ENCODE measurements around the gene LIG3.
A peak's percentile ranks its signal among the peaks of the same experiment; 100 is the strongest.
"Not testable (repeated sequence)": the region's sequence is repeated elsewhere in the genome, so short reads cannot be mapped to it uniquely, and the experiment has no call there.

Gene LIG3

GRCh38 chr17:35022536-35023063, 42.3 kb downstream of the LIG3 start:
- Histone ChIP-seq H3K4me3 (ENCODE audit: severe bottlenecking) (no peak overlapping the region), H3K27ac (ENCODE audit: poor library complexity, severe bottlenecking) (peak overlapping the region; percentile 80), H3K9me3 (ENCODE audit: severe bottlenecking) (no peaks in the 10 kb centered on the region), H3K36me3 (ENCODE audit: low read depth) (peaks cover 44% of the 10 kb centered on the region), H3K27me3 (ENCODE audit: insufficient read depth, poor library complexity, severe bottlenecking) (no peaks in the 10 kb centered on the region), H3K4me1 (ENCODE audit: insufficient read depth, poor library complexity, severe bottlenecking) (peaks cover 19% of the 10 kb centered on the region)
- TF ChIP-seq CTCF (IDR thresholded peaks at IDR 0.05; ENCODE audit: poor library complexity, severe bottlenecking), result no peak
- DNase-seq (ENCODE audit: low spot score) (peak; percentile 71), ATAC-seq (ENCODE audit: low read depth) (peak; percentile 97)

GRCh38 chr17:35023538-35023937, 43.2 kb downstream of the LIG3 start:
- no peak for TF ChIP-seq CTCF (IDR thresholded peaks at IDR 0.05; ENCODE audit: poor library complexity, severe bottlenecking)
- no peaks in the 10 kb centered on the region for H3K27me3 ChIP-seq (ENCODE audit: insufficient read depth, poor library complexity, severe bottlenecking)
- DNase-seq (ENCODE audit: low spot score) (no peak), ATAC-seq (ENCODE audit: low read depth) (peak; percentile 22; the same call in 1 of the 3 replicates)
- H3K4me3 ChIP-seq (ENCODE audit: severe bottlenecking), result no peak overlapping the region
- H3K27ac ChIP-seq (ENCODE audit: poor library complexity, severe bottlenecking), result peak overlapping the region; percentile 80
- peaks cover 38% of the 10 kb centered on the region for H3K36me3 ChIP-seq (ENCODE audit: low read depth)
- H3K4me1 ChIP-seq (ENCODE audit: insufficient read depth, poor library complexity, severe bottlenecking), result peaks cover 19% of the 10 kb centered on the region
- no peaks in the 10 kb centered on the region for H3K9me3 ChIP-seq (ENCODE audit: severe bottlenecking)

GRCh38 chr17:35025541-35025940, 45.2 kb downstream of the LIG3 start:
- no peaks in the 10 kb centered on the region for H3K9me3 ChIP-seq (ENCODE audit: severe bottlenecking)
- no peak overlapping the region for H3K27ac ChIP-seq (ENCODE audit: poor library complexity, severe bottlenecking)
- H3K36me3 ChIP-seq (ENCODE audit: low read depth), result peaks cover 30% of the 10 kb centered on the region
- no peak for TF ChIP-seq CTCF (IDR thresholded peaks at IDR 0.05; ENCODE audit: poor library complexity, severe bottlenecking)
- DNase-seq (ENCODE audit: low spot score), result no peak
- H3K4me1 ChIP-seq (ENCODE audit: insufficient read depth, poor library complexity, severe bottlenecking), result peaks cover 19% of the 10 kb centered on the region
- no peak overlapping the region for H3K4me3 ChIP-seq (ENCODE audit: severe bottlenecking)
- no peak for ATAC-seq (ENCODE audit: low read depth)
- H3K27me3 ChIP-seq (ENCODE audit: insufficient read depth, poor library complexity, severe bottlenecking), result no peaks in the 10 kb centered on the region

- not testable (repeated sequence) for H3K4me1 ChIP-seq (ENCODE audit: insufficient read depth, poor library complexity, severe bottlenecking); H3K27me3 ChIP-seq (ENCODE audit: insufficient read depth, poor library complexity, severe bottlenecking); ATAC-seq (ENCODE audit: low read depth); H3K9me3 ChIP-seq (ENCODE audit: severe bottlenecking); H3K27ac ChIP-seq (ENCODE audit: poor library complexity, severe bottlenecking); H3K4me3 ChIP-seq (ENCODE audit: severe bottlenecking); DNase-seq (ENCODE audit: low spot score)
- H3K36me3 ChIP-seq (ENCODE audit: low read depth), result peaks cover 11% of the 10 kb centered on the region
These were observed 47.8 kb downstream of the LIG3 start for GRCh38 chr17:35028097-35028496.

- TF ChIP-seq CTCF (IDR thresholded peaks at IDR 0.05; ENCODE audit: poor library complexity, severe bottlenecking), result no peak
- DNase-seq (ENCODE audit: low spot score) (no peak), ATAC-seq (ENCODE audit: low read depth) (peak; percentile 44; the same call in 2 of the 3 replicates)
- Histone ChIP-seq H3K4me1 (ENCODE audit: insufficient read depth, poor library complexity, severe bottlenecking) (peaks cover 1% of the 10 kb centered on the region), H3K27me3 (ENCODE audit: insufficient read depth, poor library complexity, severe bottlenecking) (no peaks in the 10 kb centered on the region), H3K27ac (ENCODE audit: poor library complexity, severe bottlenecking) (no peak overlapping the region), H3K36me3 (ENCODE audit: low read depth) (peaks cover 11% of the 10 kb centered on the region), H3K4me3 (ENCODE audit: severe bottlenecking) (no peak overlapping the region), H3K9me3 (ENCODE audit: severe bottlenecking) (no peaks in the 10 kb centered on the region)
These were observed 48.4 kb downstream of the LIG3 start for GRCh38 chr17:35028531-35029262.
